Kidney epithelial cell (primary cell): ENCODE data around the gene PACS2. TPM values are rescaled to one million over a fixed set of nuclear protein-coding genes. Genes with fewer than 3 reads are reported as not detected.
"Not testable (repeated sequence)": the region's sequence is repeated elsewhere in the genome, so short reads cannot be mapped to it uniquely, and the experiment has no call there.

Source experiments
- DNase-seq: peaks from one replicate; pipeline ENCODE4 v3.0.0-alpha.2; 2010; ENCODE audit warnings: low read depth
- H3K27me3 ChIP-seq: 2 replicates; pipeline ENCODE4 v1.6.0; 2011; ENCODE audit warnings: low read length; ENCODE audit not compliant: control insufficient read depth, insufficient read depth
- H3K36me3 ChIP-seq: 2 replicates; pipeline ENCODE4 v1.5.1; 2011; ENCODE audit warnings: low read length; ENCODE audit not compliant: control insufficient read depth, insufficient read depth
- H3K4me3 ChIP-seq: 2 replicates; pipeline ENCODE4 v1.5.1; 2011; ENCODE audit warnings: low read depth, mild to moderate bottlenecking, control low read depth, low read length
- CTCF ChIP-seq: IDR thresholded peaks from 2 replicates; pipeline ENCODE4 v1.5.1; 2011; ENCODE audit warnings: mild to moderate bottlenecking, moderate library complexity, low read length, control low read depth, inconsistent platforms; ENCODE audit not compliant: insufficient read depth, poor library complexity, severe bottlenecking
- total RNA-seq: library from RNA; depleted of rRNA; stranded (reverse); fragments of >200 nt; gene quantifications from 2 replicates; pipeline ENCODE4 v1.2.3, GENCODE V29; 2015

PACS2 gene
- total RNA-seq, 1 donor from 2014 or later, result 105 TPM

- Histone ChIP-seq H3K36me3 (no peaks in the 10 kb centered on the region), H3K4me3 (no peak overlapping the region), H3K27me3 (no peaks in the 10 kb centered on the region)
- no peak for TF ChIP-seq CTCF
- no peak for DNase-seq
Observed at GRCh38 chr14:105272623-105273022, 41.9 kb upstream of the PACS2 start.

- no peak overlapping the region for H3K4me3 ChIP-seq
- H3K27me3 ChIP-seq, result no peaks in the 10 kb centered on the region
- no peak for TF ChIP-seq CTCF
- no peaks in the 10 kb centered on the region for H3K36me3 ChIP-seq
- DNase-seq, result no peak
Observed at GRCh38 chr14:105273062-105273461, 41.5 kb upstream of the PACS2 start.

- Histone ChIP-seq H3K4me3 (no peak overlapping the region), H3K36me3 (no peaks in the 10 kb centered on the region), H3K27me3 (no peaks in the 10 kb centered on the region)
- TF ChIP-seq CTCF, result no peak
- DNase-seq, result no peak
Observed at GRCh38 chr14:105274637-105275036, 39.9 kb upstream of the PACS2 start.

- DNase-seq, result no peak
Observed at GRCh38 chr14:105275267-105275946, 39.1 kb upstream of the PACS2 start.

GRCh38 chr14:105277448-105277847 lies 37.1 kb upstream of the PACS2 start:
- H3K4me3 ChIP-seq, DNase-seq, H3K36me3 ChIP-seq, H3K27me3 ChIP-seq: not testable (repeated sequence)

More at GRCh38 chr14:105275267-105275946, 39.1 kb upstream of the PACS2 start:
- no peaks in the 10 kb centered on the region for H3K27me3 ChIP-seq
- TF ChIP-seq CTCF, result no peak
- H3K4me3 ChIP-seq, result no peak overlapping the region
- no peaks in the 10 kb centered on the region for H3K36me3 ChIP-seq

- H3K27me3 ChIP-seq, result no peaks in the 10 kb centered on the region
- DNase-seq, result no peak
Observed at GRCh38 chr14:105279642-105280361, 34.7 kb upstream of the PACS2 start.

More at GRCh38 chr14:105279642-105280361, 34.7 kb upstream of the PACS2 start:
- Histone ChIP-seq H3K36me3 (no peaks in the 10 kb centered on the region), H3K4me3 (no peak overlapping the region)
- no peak for TF ChIP-seq CTCF
